ENCODE data around the gene MICAL2.

Gene MICAL2

GRCh38 chr11:12173111-12173510, 62.7 kb downstream of the MICAL2 start:
- Histone ChIP-seq H4K20me1 (ENCODE audit: insufficient read depth, low read length) (no peaks in the 10 kb centered on the region), H3K9ac (ENCODE audit: low read length) (no peak overlapping the region), H3K36me3 (replicated peaks; ENCODE audit: low read depth, low read length) (no peaks in the 10 kb centered on the region), H3K4me2 (ENCODE audit: low read length) (peak overlapping the region; percentile 75), H3K9me3 (ENCODE audit: insufficient read depth, low read length) (no peaks in the 10 kb centered on the region), H3K27ac (ENCODE audit: low read length) (peak overlapping the region; percentile 79), H3K4me1 (ENCODE audit: low read length) (peaks cover 44% of the 10 kb centered on the region), H3K27me3 (ENCODE audit: low read depth, low read length) (no peaks in the 10 kb centered on the region), H3K79me2 (ENCODE audit: low read length) (no peaks in the 10 kb centered on the region), H2AFZ (ENCODE audit: low read depth, low read length) (no peak overlapping the region), H3K4me3 (ENCODE audit: low read length) (peak overlapping the region; percentile 10; the same call in 1 of the 2 replicates)
- no peak for TF ChIP-seq EZH2phosphoT487 (IDR thresholded peaks at IDR 0.05; ENCODE audit: low read depth)
- TF ChIP-seq CTCF (IDR thresholded peaks at IDR 0.05; ENCODE audit: low read depth, low read length): no peak

- Histone ChIP-seq H2AFZ (ENCODE audit: low read depth, low read length) (no peak overlapping the region), H3K27me3 (ENCODE audit: low read depth, low read length) (no peaks in the 10 kb centered on the region), H3K36me3 (replicated peaks; ENCODE audit: low read depth, low read length) (no peaks in the 10 kb centered on the region), H3K9ac (ENCODE audit: low read length) (peak overlapping the region; percentile 32; the same call in 1 of the 2 replicates), H4K20me1 (ENCODE audit: insufficient read depth, low read length) (no peaks in the 10 kb centered on the region), H3K4me1 (ENCODE audit: low read length) (peaks cover 44% of the 10 kb centered on the region), H3K4me2 (ENCODE audit: low read length) (peak overlapping the region; percentile 75), H3K27ac (ENCODE audit: low read length) (peak overlapping the region; percentile 79), H3K79me2 (ENCODE audit: low read length) (no peaks in the 10 kb centered on the region), H3K4me3 (ENCODE audit: low read length) (peak overlapping the region; percentile 49), H3K9me3 (ENCODE audit: insufficient read depth, low read length) (no peaks in the 10 kb centered on the region)
- TF ChIP-seq EZH2phosphoT487 (IDR thresholded peaks at IDR 0.05; ENCODE audit: low read depth): no peak
- no peak for TF ChIP-seq CTCF (IDR thresholded peaks at IDR 0.05; ENCODE audit: low read depth, low read length)
Observed at GRCh38 chr11:12174128-12174476, 63.7 kb downstream of the MICAL2 start.

GRCh38 chr11:12174477-12175143, 64.2 kb downstream of the MICAL2 start:
- Histone ChIP-seq H3K9me3 (ENCODE audit: insufficient read depth, low read length) (no peaks in the 10 kb centered on the region), H3K4me2 (ENCODE audit: low read length) (peak overlapping the region; percentile 75), H3K27ac (ENCODE audit: low read length) (peak overlapping the region; percentile 79), H3K4me1 (ENCODE audit: low read length) (peaks cover 49% of the 10 kb centered on the region), H3K79me2 (ENCODE audit: low read length) (no peaks in the 10 kb centered on the region), H2AFZ (ENCODE audit: low read depth, low read length) (no peak overlapping the region), H3K36me3 (replicated peaks; ENCODE audit: low read depth, low read length) (no peaks in the 10 kb centered on the region), H4K20me1 (ENCODE audit: insufficient read depth, low read length) (no peaks in the 10 kb centered on the region), H3K27me3 (ENCODE audit: low read depth, low read length) (no peaks in the 10 kb centered on the region), H3K4me3 (ENCODE audit: low read length) (peak overlapping the region; percentile 49), H3K9ac (ENCODE audit: low read length) (peak overlapping the region; percentile 32; the same call in 1 of the 2 replicates)
- TF ChIP-seq CTCF (IDR thresholded peaks at IDR 0.05; ENCODE audit: low read depth, low read length): no peak
- TF ChIP-seq EZH2phosphoT487 (IDR thresholded peaks at IDR 0.05; ENCODE audit: low read depth): no peak

- peaks cover 49% of the 10 kb centered on the region for H3K4me1 ChIP-seq (ENCODE audit: low read length)
- H3K9ac ChIP-seq (ENCODE audit: low read length): no peak overlapping the region
- no peaks in the 10 kb centered on the region for H3K27me3 ChIP-seq (ENCODE audit: low read depth, low read length)
- H4K20me1 ChIP-seq (ENCODE audit: insufficient read depth, low read length): no peaks in the 10 kb centered on the region
- no peak overlapping the region for H3K4me2 ChIP-seq (ENCODE audit: low read length)
- no peaks in the 10 kb centered on the region for H3K9me3 ChIP-seq (ENCODE audit: insufficient read depth, low read length)
- H3K36me3 ChIP-seq (replicated peaks; ENCODE audit: low read depth, low read length): no peaks in the 10 kb centered on the region
- no peak for TF ChIP-seq CTCF (IDR thresholded peaks at IDR 0.05; ENCODE audit: low read depth, low read length)
- no peak for TF ChIP-seq EZH2phosphoT487 (IDR thresholded peaks at IDR 0.05; ENCODE audit: low read depth)
- H3K4me3 ChIP-seq (ENCODE audit: low read length): no peak overlapping the region
- no peak overlapping the region for H2AFZ ChIP-seq (ENCODE audit: low read depth, low read length)
- no peak overlapping the region for H3K27ac ChIP-seq (ENCODE audit: low read length)
- H3K79me2 ChIP-seq (ENCODE audit: low read length): no peaks in the 10 kb centered on the region
Observed at GRCh38 chr11:12175694-12176241, 65.4 kb downstream of the MICAL2 start.
